Measurements from ENCODE around the gene C1GALT1C1L. TPM values are rescaled to one million over a fixed set of nuclear protein-coding genes. Genes with fewer than 3 reads are reported as not detected.
"Not testable (repeated sequence)": the region's sequence is repeated elsewhere in the genome, so short reads cannot be mapped to it uniquely, and the experiment has no call there.

The C1GALT1C1L gene
- total and polyA plus RNA-seq, 8 donors = 0.63 to 1.3 TPM; not detected in 6

GRCh38 chr2:43636621-43637020, 39.6 kb downstream of the C1GALT1C1L start:
- Histone ChIP-seq H3K4me1 (peaks cover 5 to 25% (median 23%) of the 10 kb centered on the region in 4 donors), H3K27me3 (peaks cover 0 to 28% (median 7%) of the 10 kb centered on the region in 3 donors), H3K4me3 (peak overlapping the region; percentile 72 to 93 (median 88)), H3K9me3 (no peaks in the 10 kb centered on the region), H3K27ac (peak overlapping the region in 3 of 5 donors; percentile 79 to 89 (median 86)), H3K36me3 (no peaks in the 10 kb centered on the region)
- no peak for TF ChIP-seq POLR2A (IDR thresholded peaks at IDR 0.05)
- no peak for TF ChIP-seq POLR2AphosphoS5 (IDR thresholded peaks at IDR 0.05)
- WGBS, 5 donors = 21 to 37% (median 32%) methylated on average over 9 to 10 of the region's 10 CpGs
- DNase-seq = no peak
- intact Hi-C loops (cut with DNase I; ENCODE audit: low total_unique reads) = no loop called here

GRCh38 chr2:43636153-43636552, 40.1 kb downstream of the C1GALT1C1L start:
- not testable (repeated sequence) for DNase-seq
- 94 to 98% (median 95%) methylated on average over 12 of the region's 12 CpGs for WGBS, 5 donors

GRCh38 chr2:43634604-43635306, 41.5 kb downstream of the C1GALT1C1L start:
- TF ChIP-seq CTCF (IDR thresholded peaks at IDR 0.05) (no peak), POLR2AphosphoS5 (IDR thresholded peaks at IDR 0.05) (peak in 1 of 3 donors; percentile 40)
- Histone ChIP-seq H3K9me3 (no peaks in the 10 kb centered on the region), H3K4me1 (peaks cover 5 to 25% (median 23%) of the 10 kb centered on the region in 4 donors), H3K27me3 (peaks cover 0 to 28% (median 7%) of the 10 kb centered on the region in 3 donors), H3K4me3 (no peak overlapping the region), H3K27ac (peak overlapping the region in 3 of 5 donors; percentile 41 to 52 (median 48)), H3K36me3 (no peaks in the 10 kb centered on the region)
- WGBS, 5 donors = 12 to 35% (median 19%) methylated on average over 6 of the region's 6 CpGs
- intact Hi-C loops (cut with DNase I; ENCODE audit: low total_unique reads) = no loop called here
- DNase-seq = peak in 1 of 2 donors; percentile 79

More at GRCh38 chr2:43636153-43636552, 40.1 kb downstream of the C1GALT1C1L start:
- H3K27me3 ChIP-seq = peaks cover 0 to 28% (median 7%) of the 10 kb centered on the region in 3 donors
- peaks cover 5 to 25% (median 23%) of the 10 kb centered on the region in 4 donors for H3K4me1 ChIP-seq
- H3K27ac ChIP-seq; H3K36me3 ChIP-seq; intact Hi-C loops (cut with DNase I; ENCODE audit: low total_unique reads); H3K4me3 ChIP-seq; H3K9me3 ChIP-seq: not testable (repeated sequence)

GRCh38 chr2:43631618-43632317, 44.5 kb downstream of the C1GALT1C1L start:
- no peaks in the 10 kb centered on the region for H3K36me3 ChIP-seq
- peaks cover 0 to 19% (median 0%) of the 10 kb centered on the region in 3 donors for H3K27me3 ChIP-seq
- no peak overlapping the region for H3K27ac ChIP-seq
- 59 to 65% (median 61%) methylated on average over 11 of the region's 11 CpGs for WGBS, 5 donors
- no peak overlapping the region for H3K4me3 ChIP-seq
- TF ChIP-seq POLR2A (IDR thresholded peaks at IDR 0.05) (no peak), POLR2AphosphoS5 (IDR thresholded peaks at IDR 0.05) (no peak), EP300 (IDR thresholded peaks at IDR 0.05) (no peak), CTCF (IDR thresholded peaks at IDR 0.05) (no peak)
- intact Hi-C loops (cut with DNase I; ENCODE audit: low total_unique reads) = no loop called here
- peaks cover 5 to 18% (median 13%) of the 10 kb centered on the region in 4 donors for H3K4me1 ChIP-seq
- peaks cover 0 to 4% (median 0%) of the 10 kb centered on the region in 4 donors for H3K9me3 ChIP-seq
- no peak for DNase-seq

Other genes with a start within 250 kb of the C1GALT1C1L start
- gene THADA, start 80.4 kb downstream of the C1GALT1C1L start, total RNA-seq = 100 to 1,000 TPM in 1 of 5 donors, 10 to 100 TPM in 4; 30.4 to 109 (median 39.3) TPM
- gene THADA, start 80.4 kb downstream of the C1GALT1C1L start, polyA plus RNA-seq = 10 to 100 TPM in 1 of 3 donors, 1 to 10 TPM in 2; 8.0 to 12.7 (median 9.0) TPM
- gene PLEKHH2, start 39.2 kb downstream of the C1GALT1C1L start, total RNA-seq = 100 to 1,000 TPM in 1 of 5 donors, 10 to 100 TPM in 3, 1 to 10 TPM in 1; 8.5 to 130 (median 55.8) TPM
- 1 to 10 TPM; 1.8 to 5.2 (median 2.6) TPM for gene PLEKHH2, start 39.2 kb downstream of the C1GALT1C1L start, polyA plus RNA-seq
- gene DYNC2LI1, start 97.6 kb upstream of the C1GALT1C1L start, total RNA-seq = 10 to 100 TPM in 4 of 5 donors, 1 to 10 TPM in 1; 3.5 to 43.1 (median 30.3) TPM
- 10 to 100 TPM; 15.8 to 22.9 (median 17.8) TPM for gene DYNC2LI1, start 97.6 kb upstream of the C1GALT1C1L start, polyA plus RNA-seq
- under 1 TPM in 1 of 5 donors, not detected in 4; 0.92 TPM for gene ABCG5, start 162.4 kb upstream of the C1GALT1C1L start, total RNA-seq
- not detected for gene ABCG5, start 162.4 kb upstream of the C1GALT1C1L start, polyA plus RNA-seq
- gene ABCG8, start 162.5 kb upstream of the C1GALT1C1L start, total RNA-seq = 1 to 10 TPM in 3 of 5 donors, not detected in 2; 1.1 to 8.9 (median 6.7) TPM
- not detected for gene ABCG8, start 162.5 kb upstream of the C1GALT1C1L start, polyA plus RNA-seq

Measured in stomach (tissue), 9 donors.